Lower lobe of right lung (tissue), 2 donors: ENCODE results near the gene TMEM232. TPM values are rescaled to one million over a fixed set of nuclear protein-coding genes. Genes with fewer than 3 reads are reported as not detected.

Experiments used
- ATAC-seq, 2 donors: fragments of 200-7000 bp; cut with Tn5 transposase; one replicate each; pipeline ENCODE4 v1.9.1; 2020 to 2022; ENCODE audit warnings: mild to moderate bottlenecking in 2 of 2, moderate library complexity in 2 of 2
- DNase-seq: peaks from one replicate; pipeline ENCODE4 v3.0.0-alpha.2; 2020
- H3K27ac ChIP-seq: fragments of 200-600 bp; one replicate; pipeline ENCODE4 v1.8.0; 2022
- H3K27me3 ChIP-seq: fragments of 200-600 bp; one replicate; pipeline ENCODE4 v1.8.0; 2022; ENCODE audit warnings: low read depth
- H3K36me3 ChIP-seq: fragments of 200-600 bp; one replicate; pipeline ENCODE4 v1.8.0; 2022; ENCODE audit warnings: mild to moderate bottlenecking
- H3K4me1 ChIP-seq: fragments of 200-600 bp; one replicate; pipeline ENCODE4 v1.8.0; 2022
- H3K4me3 ChIP-seq: fragments of 200-600 bp; one replicate; pipeline ENCODE4 v1.8.0; 2022; ENCODE audit warnings: mild to moderate bottlenecking
- H3K9me3 ChIP-seq: fragments of 200-600 bp; one replicate; pipeline ENCODE4 v1.8.0; 2022
- CTCF ChIP-seq: fragments of 200-600 bp; IDR thresholded peaks from one replicate; pipeline ENCODE4 v1.8.0; 2022; ENCODE audit warnings: antibody characterized with exemption, mild to moderate bottlenecking
- intact Hi-C: fragments of 100-400 bp; cut with DNase I; formaldehyde crosslinking; loops from one replicate; pipeline ENCODE4 v1.11.0; 2022
- total RNA-seq: library from RNA; stranded (reverse); fragmentation: NEBNext Ultra II Directional; extraction: Animal tissue kit (Norgen Biotek cat#: 25700); gene quantifications from one replicate; pipeline ENCODE4 v1.2.1, GENCODE V29; 2021
- donor health status: DM: no; HTN: yes; CAD: no; lungs with severe emphysema.

TMEM232 gene
- total RNA-seq, 1 donor from 2014 or later: 11.4 TPM

- Histone ChIP-seq H3K4me3 (no peak overlapping the region), H3K36me3 (no peaks in the 10 kb centered on the region), H3K9me3 (no peaks in the 10 kb centered on the region), H3K27ac (no peak overlapping the region), H3K4me1 (no peaks in the 10 kb centered on the region), H3K27me3 (no peaks in the 10 kb centered on the region)
- intact Hi-C loops: no loop called here
- no peak for TF ChIP-seq CTCF
- DNase-seq: no peak
- ATAC-seq: no peak
These were observed 268.2 kb downstream of the TMEM232 start for GRCh38 chr5:110458313-110458712.

GRCh38 chr5:110442856-110443255 lies 283.6 kb downstream of the TMEM232 start:
- Histone ChIP-seq H3K36me3 (no peaks in the 10 kb centered on the region), H3K27me3 (no peaks in the 10 kb centered on the region), H3K4me1 (no peaks in the 10 kb centered on the region), H3K9me3 (no peaks in the 10 kb centered on the region), H3K4me3 (no peak overlapping the region), H3K27ac (no peak overlapping the region)
- intact Hi-C loops: no loop called here
- TF ChIP-seq CTCF: no peak
- no peak for DNase-seq
- peak; percentile 14 to 23 for ATAC-seq

GRCh38 chr5:110441035-110441434 lies 285.4 kb downstream of the TMEM232 start:
- DNase-seq: no peak
- no peak for TF ChIP-seq CTCF
- intact Hi-C loops: no loop called here
- Histone ChIP-seq H3K9me3 (no peaks in the 10 kb centered on the region), H3K4me3 (no peak overlapping the region), H3K36me3 (no peaks in the 10 kb centered on the region), H3K27me3 (no peaks in the 10 kb centered on the region), H3K27ac (no peak overlapping the region), H3K4me1 (no peaks in the 10 kb centered on the region)
- no peak for ATAC-seq

- no peak for DNase-seq
- no peaks in the 10 kb centered on the region for H3K36me3 ChIP-seq
- intact Hi-C loops: no loop called here
- H3K4me1 ChIP-seq: no peaks in the 10 kb centered on the region
- H3K27me3 ChIP-seq: no peaks in the 10 kb centered on the region
- ATAC-seq: no peak
- no peaks in the 10 kb centered on the region for H3K9me3 ChIP-seq
- H3K4me3 ChIP-seq: no peak overlapping the region
- TF ChIP-seq CTCF: no peak
- H3K27ac ChIP-seq: no peak overlapping the region
These were observed 286.4 kb downstream of the TMEM232 start for GRCh38 chr5:110440058-110440457.

GRCh38 chr5:110439296-110439695 lies 287.2 kb downstream of the TMEM232 start:
- H3K9me3 ChIP-seq: no peaks in the 10 kb centered on the region

More at GRCh38 chr5:110439296-110439695, 287.2 kb downstream of the TMEM232 start:
- H3K36me3 ChIP-seq: no peaks in the 10 kb centered on the region
- no peak overlapping the region for H3K27ac ChIP-seq
- no peaks in the 10 kb centered on the region for H3K4me1 ChIP-seq
- no peak for TF ChIP-seq CTCF
- no peaks in the 10 kb centered on the region for H3K27me3 ChIP-seq
- no peak for DNase-seq
- intact Hi-C loops: no loop called here
- no peak for ATAC-seq
- H3K4me3 ChIP-seq: no peak overlapping the region
